Gastroesophageal sphincter (tissue), 4 donors: ENCODE data around the gene UBE2I. TPM values are rescaled to one million over a fixed set of nuclear protein-coding genes. Genes with fewer than 3 reads are reported as not detected.

Source experiments
- ATAC-seq: fragments of 150-250 bp; one replicate; pipeline ENCODE4 v1.9.1; 2016; ENCODE audit warnings: mild to moderate bottlenecking, moderate library complexity
- H3K27ac ChIP-seq, 4 donors: fragments of 200-600 bp; sonication (generic) in 3 of 4; 1 replicate in 3 of 4; 2 replicates in 1 of 4; pipeline ENCODE4 v1.5.1; 2016 to 2019
- H3K27me3 ChIP-seq: fragments of 200-600 bp; sonication (generic); one replicate; pipeline ENCODE4 v1.5.1; 2019
- H3K36me3 ChIP-seq, 2 donors: fragments of 200-600 bp; sonication (generic); one replicate each; pipeline ENCODE4 v1.5.1; 2019; ENCODE audit warnings: control low read depth in 1 of 2
- H3K4me1 ChIP-seq, 3 donors: fragments of 200-600 bp; sonication (generic); 1 replicate in 2 of 3; 2 replicates in 1 of 3; pipeline ENCODE4 v1.5.1; 2016 to 2019; ENCODE audit warnings: control low read depth in 2 of 3
- H3K4me3 ChIP-seq, 2 donors: fragments of 200-600 bp; sonication (generic); one replicate each; pipeline ENCODE4 v1.5.1; 2019; ENCODE audit warnings: mild to moderate bottlenecking in 1 of 2, moderate library complexity in 1 of 2
- H3K9me3 ChIP-seq, 3 donors: fragments of 200-600 bp; sonication (generic); one replicate each; pipeline ENCODE4 v1.5.1; 2017 to 2019; ENCODE audit warnings: control low read depth in 2 of 3
- EP300 ChIP-seq: sonication (generic); formaldehyde crosslinking; IDR thresholded peaks from one replicate; pipeline ENCODE4 v1.6.1; 2017; ENCODE audit warnings: antibody characterized with exemption, mild to moderate bottlenecking
- POLR2A ChIP-seq, 2 donors: fragments of 450-650 bp; IDR thresholded peaks; one replicate each; pipeline ENCODE4 v1.6.1; 2017; ENCODE audit warnings: antibody characterized with exemption in 2 of 2, mild to moderate bottlenecking in 2 of 2, moderate library complexity in 1 of 2
- POLR2AphosphoS5 ChIP-seq: sonication (generic); formaldehyde crosslinking; IDR thresholded peaks from one replicate; pipeline ENCODE4 v1.6.1; 2017; ENCODE audit warnings: antibody characterized with exemption
- WGBS, 2 donors: methylation state at CpG; one replicate each; pipeline ENCODE4 v1.1.5; 2018; ENCODE audit warnings: low coverage in 1 of 2; 5-methylcytosine and 5-hydroxymethylcytosine counted together
- total RNA-seq, 4 donors: library from RNA; depleted of rRNA; stranded (reverse); fragments of >200 nt; gene quantifications; one replicate each; pipeline ENCODE4 v1.1.0, GENCODE V29; 2016
- TF ChIP-seq, protein P1 (sequence below), 4 experiments: fragments of 200-600 bp in 2 of 4; fragments of 450-650 bp in 2 of 4; sonication (generic) in 1 of 4; IDR thresholded peaks; one replicate each; pipeline ENCODE4 v1.5.1; 2017 to 2019; ENCODE audit warnings: antibody characterized with exemption in 4 of 4, mild to moderate bottlenecking in 2 of 4, moderate library complexity in 2 of 4

The UBE2I gene
- total RNA-seq, 4 donors from 2014 or later, result 53.3 to 95.9 (median 76.9) TPM

DNA sequence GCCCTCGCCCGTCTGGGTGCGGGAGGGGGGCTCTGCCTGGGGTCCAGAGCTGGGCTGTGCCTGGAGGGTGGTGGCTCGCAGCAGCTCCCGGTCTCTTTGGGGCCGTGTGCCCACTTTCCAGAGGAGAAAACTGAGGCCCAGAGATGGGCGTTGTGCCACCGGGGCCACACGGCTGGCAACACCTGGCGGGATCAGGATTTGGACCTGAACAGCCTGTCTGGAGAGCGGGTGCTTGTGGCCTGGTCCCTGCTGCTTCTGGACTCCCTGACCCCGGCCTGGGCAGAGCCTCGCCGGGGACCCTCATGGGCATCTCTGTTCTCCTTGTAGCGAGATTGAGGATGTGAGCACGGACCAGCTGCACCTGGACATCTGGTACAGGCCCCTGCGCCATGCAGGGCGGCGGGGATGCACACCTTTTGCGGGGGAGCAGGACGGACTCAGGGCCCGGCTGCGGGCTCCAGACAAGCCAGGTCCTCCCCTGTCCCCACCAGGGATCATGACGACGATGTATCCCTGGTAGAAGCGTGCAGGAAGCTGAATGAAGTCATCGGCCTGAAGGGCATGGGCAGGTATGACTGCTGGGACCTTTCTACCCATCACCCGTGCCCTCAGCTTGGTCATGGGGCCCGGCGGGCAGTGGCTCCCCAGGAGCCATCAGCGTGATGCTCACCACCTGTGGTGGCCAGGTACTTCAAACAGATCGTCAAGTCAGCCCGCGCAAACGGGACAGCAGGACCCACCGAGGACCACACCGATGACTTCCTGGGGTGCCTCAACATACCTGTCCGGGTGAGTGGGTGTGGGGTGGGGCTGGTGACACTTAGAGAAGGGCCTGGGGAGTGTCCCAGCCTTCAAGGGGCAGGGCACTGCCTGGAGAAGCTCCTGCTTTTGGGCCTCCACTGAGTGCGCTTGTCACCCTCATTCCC lies 32.3 kb downstream of the UBE2I start:
- TF ChIP-seq POLR2A (IDR thresholded peaks at IDR 0.05) (no peak), EP300 (no peak), POLR2AphosphoS5 (no peak)
- TF ChIP-seq, protein P1, sequence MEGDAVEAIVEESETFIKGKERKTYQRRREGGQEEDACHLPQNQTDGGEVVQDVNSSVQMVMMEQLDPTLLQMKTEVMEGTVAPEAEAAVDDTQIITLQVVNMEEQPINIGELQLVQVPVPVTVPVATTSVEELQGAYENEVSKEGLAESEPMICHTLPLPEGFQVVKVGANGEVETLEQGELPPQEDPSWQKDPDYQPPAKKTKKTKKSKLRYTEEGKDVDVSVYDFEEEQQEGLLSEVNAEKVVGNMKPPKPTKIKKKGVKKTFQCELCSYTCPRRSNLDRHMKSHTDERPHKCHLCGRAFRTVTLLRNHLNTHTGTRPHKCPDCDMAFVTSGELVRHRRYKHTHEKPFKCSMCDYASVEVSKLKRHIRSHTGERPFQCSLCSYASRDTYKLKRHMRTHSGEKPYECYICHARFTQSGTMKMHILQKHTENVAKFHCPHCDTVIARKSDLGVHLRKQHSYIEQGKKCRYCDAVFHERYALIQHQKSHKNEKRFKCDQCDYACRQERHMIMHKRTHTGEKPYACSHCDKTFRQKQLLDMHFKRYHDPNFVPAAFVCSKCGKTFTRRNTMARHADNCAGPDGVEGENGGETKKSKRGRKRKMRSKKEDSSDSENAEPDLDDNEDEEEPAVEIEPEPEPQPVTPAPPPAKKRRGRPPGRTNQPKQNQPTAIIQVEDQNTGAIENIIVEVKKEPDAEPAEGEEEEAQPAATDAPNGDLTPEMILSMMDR (IDR thresholded peaks at IDR 0.05), result no peak

GRCh38 chr16:1342526-1343427 lies 33.3 kb downstream of the UBE2I start:
- ATAC-seq, result peak; percentile 84
- Histone ChIP-seq H3K36me3 (peaks cover 0 to 6% of the 10 kb centered on the region in 2 donors), H3K27ac (no peak overlapping the region), H3K4me1 (peaks cover 0 to 21% (median 6%) of the 10 kb centered on the region in 3 donors), H3K9me3 (no peaks in the 10 kb centered on the region), H3K27me3 (peaks cover 44% of the 10 kb centered on the region), H3K4me3 (peak overlapping the region in 1 of 2 donors; percentile 38)
- TF ChIP-seq EP300 (no peak), POLR2A (IDR thresholded peaks at IDR 0.05) (no peak), POLR2AphosphoS5 (no peak)
- TF ChIP-seq, protein P1 (IDR thresholded peaks at IDR 0.05), result no peak
- WGBS, 2 donors, result 2 to 10% methylated on average over 22 to 29 of the region's 49 CpGs

More for the DNA sequence above, 32.3 kb downstream of the UBE2I start:
- Histone ChIP-seq H3K4me3 (no peak overlapping the region), H3K4me1 (peaks cover 0 to 21% (median 6%) of the 10 kb centered on the region in 3 donors), H3K27ac (no peak overlapping the region), H3K9me3 (no peaks in the 10 kb centered on the region), H3K27me3 (peaks cover 54% of the 10 kb centered on the region), H3K36me3 (no peaks in the 10 kb centered on the region)
- 80% methylated on average over 1 of the region's 39 CpGs; no CpG with 5 or more reads in 1 of the 2 donors for WGBS, 2 donors
- no peak for ATAC-seq

DNA sequence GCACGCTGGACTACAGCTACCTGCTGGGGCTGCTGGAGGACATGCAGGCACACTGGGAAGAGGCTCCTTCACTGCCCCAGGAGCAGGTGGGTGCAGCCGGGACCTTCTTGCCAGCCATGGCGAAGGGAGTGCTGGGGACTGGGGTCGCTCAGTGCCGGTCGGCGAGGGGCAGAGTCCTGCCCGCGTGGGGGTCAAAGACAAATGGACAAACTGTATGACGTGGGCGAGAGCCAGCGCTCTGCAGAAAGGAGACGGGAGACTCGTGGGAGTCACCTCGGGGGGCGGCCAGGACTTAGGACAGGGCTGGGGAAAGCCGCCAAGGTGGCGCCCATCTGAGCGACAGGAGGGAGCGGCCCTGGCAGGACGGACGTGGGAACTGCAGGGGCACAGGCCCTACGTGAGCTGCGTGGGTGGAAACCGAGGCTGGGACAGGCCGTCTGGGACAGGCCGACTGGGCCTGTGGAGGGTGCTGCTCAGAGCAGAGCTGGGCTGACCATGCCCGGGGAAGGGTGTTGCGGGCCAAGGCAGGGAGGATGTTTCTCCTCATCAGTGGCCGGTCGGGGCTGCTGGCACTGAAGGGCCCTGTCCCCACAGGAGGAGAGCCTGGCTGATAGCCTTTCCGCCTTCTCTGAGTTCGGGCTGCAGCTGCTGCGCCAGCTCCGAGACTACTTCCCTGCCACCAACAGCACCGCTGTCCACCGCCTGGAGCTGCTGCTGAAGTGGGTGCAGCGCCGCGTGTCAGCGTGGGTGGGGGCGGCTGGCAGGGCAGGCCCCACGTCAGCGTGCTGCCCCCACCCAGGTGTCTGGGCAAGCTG lies 34.2 kb downstream of the UBE2I start:
- TF ChIP-seq EP300 (no peak), POLR2A (IDR thresholded peaks at IDR 0.05) (no peak), POLR2AphosphoS5 (no peak)
- TF ChIP-seq, protein P1 (IDR thresholded peaks at IDR 0.05), result no peak
- H3K36me3 ChIP-seq, result peaks cover 0 to 15% of the 10 kb centered on the region in 2 donors
- H3K4me1 ChIP-seq, result peaks cover 0 to 21% (median 6%) of the 10 kb centered on the region in 3 donors
- peak overlapping the region in 1 of 2 donors; percentile 38 for H3K4me3 ChIP-seq
- H3K27ac ChIP-seq, result no peak overlapping the region
- peaks cover 36% of the 10 kb centered on the region for H3K27me3 ChIP-seq
- no peaks in the 10 kb centered on the region for H3K9me3 ChIP-seq
- no peak for ATAC-seq
- no CpG with 5 or more reads among the region's 44 CpGs for WGBS, 2 donors

DNA sequence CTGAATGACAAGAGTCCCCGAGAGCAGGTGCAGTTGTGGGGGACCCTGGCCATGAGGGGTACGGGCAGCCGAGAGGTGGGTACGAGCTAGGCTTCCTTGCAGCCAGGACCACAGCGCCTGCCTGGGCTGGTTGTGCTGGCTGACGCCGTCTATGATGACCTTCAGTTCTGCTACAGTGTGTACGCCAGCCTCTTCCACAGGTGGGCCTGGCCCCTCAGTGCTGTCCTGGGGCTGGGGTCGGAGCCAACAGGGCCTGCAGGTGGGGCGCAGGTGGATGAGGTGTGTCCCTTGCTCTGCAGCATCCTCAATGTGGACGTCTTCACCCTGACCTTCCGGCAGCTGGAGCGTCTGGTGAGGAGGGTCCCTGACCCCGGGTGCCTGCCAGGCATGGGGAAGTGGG lies 35.1 kb downstream of the UBE2I start:
- Histone ChIP-seq H3K27me3 (peaks cover 28% of the 10 kb centered on the region), H3K9me3 (no peaks in the 10 kb centered on the region), H3K27ac (no peak overlapping the region), H3K4me3 (no peak overlapping the region), H3K36me3 (peaks cover 0 to 23% of the 10 kb centered on the region in 2 donors), H3K4me1 (peaks cover 0 to 21% (median 6%) of the 10 kb centered on the region in 3 donors)
- no CpG with 5 or more reads among the region's 14 CpGs for WGBS, 2 donors
- TF ChIP-seq EP300 (no peak), POLR2AphosphoS5 (no peak), POLR2A (IDR thresholded peaks at IDR 0.05) (no peak)
- TF ChIP-seq, protein P1 (IDR thresholded peaks at IDR 0.05), result no peak
- ATAC-seq, result no peak
